NCI-H2227 treated with DMSO at 0.1 percent for 48 hours (cell line): ENCODE data around the gene MEF2A.
A peak's percentile ranks its signal among the peaks of the same experiment; 100 is the strongest.
"Not testable (repeated sequence)": the region's sequence is repeated elsewhere in the genome, so short reads cannot be mapped to it uniquely, and the experiment has no call there.

ENCODE experiments used
- DNase-seq: peaks from one replicate; lab custom pipeline; 2025; lab: John Stamatoyannopoulos, UW

MEF2A gene

DNA sequence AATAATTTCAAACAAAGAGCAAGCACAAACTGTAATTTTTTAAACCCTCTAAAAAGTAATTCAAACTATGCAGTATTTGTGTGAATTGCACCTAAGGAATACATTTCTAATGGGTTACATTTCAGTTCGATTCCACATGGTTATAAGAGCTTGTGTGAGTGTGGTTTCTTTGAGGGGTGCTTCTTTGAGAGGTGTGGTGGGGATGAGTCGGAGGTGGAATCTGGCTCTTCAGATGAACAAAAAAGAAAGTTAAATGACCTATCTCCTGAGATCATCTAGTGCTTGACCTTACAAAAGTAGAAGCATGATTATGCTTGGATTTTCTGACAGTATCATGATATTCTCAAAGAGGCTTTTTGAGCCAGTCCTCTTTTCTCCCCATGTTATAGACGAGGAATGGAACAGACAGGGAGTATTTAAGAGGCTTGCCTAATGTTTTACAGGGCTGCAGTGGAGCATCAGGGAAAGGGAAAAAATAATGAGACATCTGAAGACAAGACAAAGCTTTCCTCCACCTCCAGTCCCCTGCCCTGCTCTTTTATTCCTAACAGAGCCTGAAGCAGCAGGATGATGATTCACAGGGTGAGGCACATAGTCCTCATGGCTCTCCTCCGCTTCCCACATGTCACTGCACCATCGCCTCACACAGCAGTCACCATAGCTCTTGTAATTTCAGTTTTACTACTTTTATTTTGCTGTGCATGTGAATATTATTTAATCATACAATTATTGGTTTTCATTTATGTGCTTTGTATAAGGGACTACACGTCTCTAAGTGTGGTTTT is 85.4 kb downstream of the MEF2A start:
- no peak for DNase-seq

DNA sequence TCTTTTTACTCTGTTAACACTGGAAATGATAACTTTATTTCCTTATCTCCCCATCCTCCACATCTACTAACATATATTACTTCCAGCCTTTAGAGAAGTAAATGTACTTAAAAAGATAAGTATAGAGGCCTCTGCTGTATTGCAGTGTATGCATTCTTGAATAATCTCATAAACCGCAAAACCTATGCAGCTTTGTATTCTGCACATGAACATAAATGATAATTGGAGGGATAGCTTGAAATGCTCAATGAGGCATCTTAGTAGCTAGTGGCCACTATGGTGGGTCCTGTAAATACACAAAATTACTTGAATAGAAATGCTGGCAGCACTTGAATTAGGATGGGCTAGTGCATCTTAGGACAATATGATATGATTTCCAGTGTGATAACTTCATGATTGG is 90.4 kb downstream of the MEF2A start:
- DNase-seq, result no peak

DNA sequence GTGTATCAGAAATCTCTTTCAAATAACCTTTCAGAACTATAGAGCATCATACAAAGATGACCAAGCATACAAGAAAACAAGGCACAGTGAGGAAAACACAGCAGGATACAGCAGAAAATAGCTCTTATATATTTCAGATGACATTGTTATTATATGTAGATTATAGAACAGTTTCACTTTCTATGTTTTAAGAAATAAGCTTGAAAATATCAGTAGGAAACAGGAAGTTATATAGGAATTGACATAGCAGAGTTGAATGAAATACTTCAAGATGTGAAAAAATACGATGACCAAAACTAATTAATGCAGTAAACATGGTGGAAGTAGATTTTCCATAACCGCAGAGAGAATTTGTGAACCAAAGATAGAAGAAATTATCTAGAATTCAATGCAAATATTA is 92.2 kb downstream of the MEF2A start:
- no peak for DNase-seq

DNA sequence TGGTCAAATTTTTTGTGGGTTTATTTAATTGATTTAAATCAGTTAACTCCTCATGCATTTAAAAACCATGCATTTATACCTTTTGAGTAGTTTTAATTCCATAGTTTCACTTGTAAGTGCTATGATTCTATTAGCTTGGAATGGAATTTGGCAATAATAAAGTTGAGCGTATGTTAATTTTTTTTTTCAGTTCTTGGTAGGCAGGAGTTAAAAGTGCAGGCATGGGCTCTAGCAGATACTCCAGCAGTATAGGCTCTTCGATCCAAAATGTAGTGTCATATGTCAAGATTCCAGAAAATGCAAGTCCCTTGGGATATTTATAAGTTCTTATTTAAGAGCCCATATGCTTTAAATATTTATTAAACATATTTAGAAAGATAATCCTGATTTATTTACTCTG is 97.1 kb downstream of the MEF2A start:
- no peak for DNase-seq

GRCh38 chr15:99666073-99666472 is 100.3 kb downstream of the MEF2A start:
- DNase-seq, result not testable (repeated sequence)

DNA sequence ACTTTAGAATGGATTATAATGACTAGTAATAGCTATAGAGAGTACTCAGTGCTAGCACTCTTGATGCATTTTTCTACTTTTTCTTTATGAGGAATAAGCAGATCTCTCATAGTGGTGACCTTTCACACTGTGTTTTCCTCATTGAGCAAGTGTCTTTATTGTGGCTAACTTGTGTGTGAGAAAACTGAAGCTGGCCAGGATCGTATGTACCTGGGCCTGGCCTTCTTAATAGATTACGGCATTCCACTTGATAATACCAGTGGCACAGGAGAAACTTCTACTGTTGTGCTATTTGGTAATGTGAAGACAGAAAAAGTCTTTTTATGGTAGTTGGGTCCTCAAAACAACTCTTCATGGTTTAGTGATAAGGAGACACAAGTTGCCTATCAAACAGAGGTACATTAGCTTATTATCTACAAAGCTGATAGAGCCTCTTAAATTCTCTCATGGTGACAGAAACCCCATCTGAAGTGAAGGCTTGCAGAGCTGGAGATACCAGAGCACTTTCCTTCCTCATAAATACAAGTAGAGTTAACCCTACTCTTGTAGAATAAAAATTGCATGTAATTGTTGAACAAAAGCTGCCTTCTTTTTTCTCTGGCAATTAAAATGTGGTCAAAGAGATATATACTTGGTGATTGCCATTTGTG is 102.9 kb downstream of the MEF2A start:
- DNase-seq, result no peak

DNA sequence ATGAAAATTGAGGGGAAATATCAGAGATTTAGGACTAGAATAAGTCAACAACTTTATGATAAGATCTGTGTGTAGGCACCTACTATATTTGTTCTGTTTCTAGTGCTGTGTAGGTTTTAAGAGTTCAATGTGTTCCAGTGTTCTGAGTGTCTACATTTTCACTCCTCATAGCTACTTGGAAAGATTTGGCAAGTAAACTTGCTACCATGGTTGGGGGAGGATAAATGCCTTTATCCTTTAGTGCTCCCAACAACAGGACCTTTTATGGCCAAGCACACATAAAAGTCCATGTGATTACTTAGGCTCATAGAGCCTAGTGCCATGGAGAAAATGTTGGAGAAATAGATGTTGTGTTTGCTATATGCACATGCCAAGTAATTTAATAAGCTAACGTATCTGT is 103.5 kb downstream of the MEF2A start:
- no peak for DNase-seq

GRCh38 chr15:99671926-99672635 is 106.3 kb downstream of the MEF2A start:
- DNase-seq, result no peak

GRCh38 chr15:99673111-99673510 is 107.3 kb downstream of the MEF2A start:
- DNase-seq, result no peak

GRCh38 chr15:99674279-99674678 is 108.5 kb downstream of the MEF2A start:
- no peak for DNase-seq

GRCh38 chr15:99677540-99678134 is 111.9 kb downstream of the MEF2A start:
- DNase-seq, result no peak

GRCh38 chr15:99680276-99680675 is 114.5 kb downstream of the MEF2A start:
- no peak for DNase-seq

DNA sequence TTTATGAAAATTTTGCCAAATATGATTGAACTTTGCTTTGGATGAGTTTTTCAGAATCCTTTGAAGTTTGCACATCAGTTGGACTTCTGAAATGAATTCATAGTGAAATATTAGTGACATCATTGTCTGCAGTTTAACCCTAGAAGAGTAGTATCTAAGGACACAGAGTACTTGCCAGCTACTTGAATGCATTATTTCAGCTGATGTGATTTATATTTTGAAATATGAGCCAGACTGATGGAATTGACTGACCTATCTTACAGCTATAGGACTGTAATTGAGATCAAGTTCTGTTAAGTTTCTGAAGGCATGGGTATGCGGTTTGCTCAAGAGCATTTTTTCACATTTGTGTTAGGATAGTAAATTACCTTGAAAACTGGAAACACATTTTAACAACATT is 116.2 kb downstream of the MEF2A start:
- no peak for DNase-seq

GRCh38 chr15:99682455-99682854 is 116.7 kb downstream of the MEF2A start:
- no peak for DNase-seq

DNA sequence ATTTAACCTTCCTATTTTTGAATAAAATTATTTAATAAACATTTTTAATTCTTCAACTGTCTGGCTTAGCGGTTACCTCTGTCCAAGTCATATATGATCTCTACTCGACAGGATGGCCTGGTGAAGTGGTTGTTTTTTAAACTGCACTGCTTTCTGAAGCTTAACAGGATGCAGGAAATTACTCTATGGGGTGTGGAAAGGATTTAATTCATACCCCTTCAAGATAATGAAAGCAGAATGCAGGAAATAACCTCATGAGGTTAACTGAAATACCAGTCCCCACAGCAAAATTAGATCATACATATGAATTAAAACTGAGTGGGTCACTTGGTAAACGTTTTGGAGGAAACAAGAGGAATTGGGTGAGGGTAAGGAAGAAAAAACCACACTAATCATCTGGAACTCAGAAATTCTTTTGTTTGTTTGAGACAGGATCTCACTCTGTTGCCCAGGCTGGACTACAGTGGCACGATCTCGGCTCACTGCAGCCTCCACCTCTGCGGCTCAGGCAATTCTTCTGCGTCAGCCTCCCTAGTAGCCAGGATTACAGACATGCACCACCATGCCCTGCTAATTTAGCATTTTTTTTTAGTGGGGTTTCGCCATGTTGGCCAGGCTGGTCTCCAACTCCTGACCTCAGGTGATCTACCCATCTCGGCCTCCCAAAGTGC is 117.4 kb downstream of the MEF2A start:
- DNase-seq, result no peak

DNA sequence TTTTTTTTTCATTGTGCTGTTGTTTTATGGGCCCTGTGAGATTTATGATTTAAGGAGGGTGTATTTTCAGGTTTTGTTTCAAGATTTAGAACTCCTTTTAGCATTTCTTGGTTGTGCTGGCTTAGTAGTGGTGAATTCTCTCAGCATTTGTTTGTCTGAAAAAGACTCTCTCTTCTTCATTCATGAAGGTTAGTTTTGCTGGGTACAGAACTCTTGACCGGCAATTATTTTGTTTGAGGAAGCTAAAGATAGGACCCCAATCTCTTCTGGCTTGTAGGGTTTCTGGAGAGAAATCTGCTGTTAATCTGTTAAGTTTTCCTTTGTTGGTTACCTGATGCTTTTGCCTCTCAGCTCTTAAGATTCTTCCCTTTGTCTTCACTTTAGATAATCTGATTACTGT is 120.5 kb downstream of the MEF2A start:
- DNase-seq, result no peak

DNA sequence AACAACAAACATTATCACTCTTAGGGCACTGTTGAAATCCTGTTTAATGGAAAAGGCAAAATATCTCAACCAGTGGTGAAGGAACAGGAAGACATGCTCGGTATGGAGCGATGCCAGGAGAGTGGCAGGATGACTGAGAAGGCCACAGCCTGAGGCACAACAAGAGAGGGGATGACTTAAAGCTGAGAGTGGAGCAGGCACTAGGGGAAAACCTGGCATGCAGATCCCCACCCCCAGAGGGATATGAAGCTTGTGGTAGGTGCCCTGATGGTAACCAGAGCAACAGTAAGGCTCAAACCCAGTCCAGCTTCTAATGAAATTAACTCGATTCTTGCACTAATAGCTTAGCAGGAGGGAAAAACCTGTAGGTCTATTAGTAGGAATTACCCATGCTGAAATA is 127.0 kb downstream of the MEF2A start:
- no peak for DNase-seq

GRCh38 chr15:99696096-99696495 is 130.3 kb downstream of the MEF2A start:
- DNase-seq, result no peak

- no peak for DNase-seq
Observed at GRCh38 chr15:99702895-99703602, 137.3 kb downstream of the MEF2A start.

DNA sequence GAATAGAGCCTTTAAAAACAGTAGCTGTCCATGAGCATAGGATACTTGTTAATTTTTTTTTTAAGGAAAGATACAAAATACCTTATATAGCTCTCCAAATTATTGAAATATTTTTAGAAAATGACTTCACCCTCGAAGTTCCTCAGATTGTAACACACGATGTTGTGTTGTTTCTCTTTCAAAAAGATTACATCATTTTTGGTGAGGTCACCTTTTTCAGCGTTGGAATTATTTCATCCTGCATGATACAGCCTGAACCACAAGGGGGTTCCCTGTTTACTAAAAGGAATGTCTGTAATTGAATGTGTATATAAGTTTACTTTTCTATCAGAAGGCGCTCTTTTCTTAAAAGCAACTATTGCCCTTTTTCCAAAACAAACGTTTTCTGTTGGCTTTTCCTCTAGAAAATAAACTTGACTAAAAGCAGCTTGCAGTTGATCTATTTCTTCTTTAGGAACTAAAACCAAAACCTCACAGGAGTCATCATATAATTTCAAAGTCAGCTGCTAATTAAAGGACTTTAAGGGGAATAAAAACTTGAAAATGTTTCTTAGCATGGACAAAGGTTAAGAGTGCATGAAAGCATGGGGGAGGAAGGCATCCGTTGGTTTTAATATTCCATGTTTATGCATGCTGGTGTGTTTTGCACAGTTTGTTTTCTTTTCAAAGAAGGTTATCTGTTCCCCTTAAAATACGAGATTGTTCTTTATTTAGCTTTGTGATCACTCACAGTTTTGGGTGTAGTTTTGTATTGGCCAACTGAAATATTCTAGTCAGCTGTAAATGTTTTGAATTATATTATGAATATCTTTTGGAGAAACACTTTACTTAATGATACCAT is 138.0 kb downstream of the MEF2A start:
- peak; percentile 12 for DNase-seq

DNA sequence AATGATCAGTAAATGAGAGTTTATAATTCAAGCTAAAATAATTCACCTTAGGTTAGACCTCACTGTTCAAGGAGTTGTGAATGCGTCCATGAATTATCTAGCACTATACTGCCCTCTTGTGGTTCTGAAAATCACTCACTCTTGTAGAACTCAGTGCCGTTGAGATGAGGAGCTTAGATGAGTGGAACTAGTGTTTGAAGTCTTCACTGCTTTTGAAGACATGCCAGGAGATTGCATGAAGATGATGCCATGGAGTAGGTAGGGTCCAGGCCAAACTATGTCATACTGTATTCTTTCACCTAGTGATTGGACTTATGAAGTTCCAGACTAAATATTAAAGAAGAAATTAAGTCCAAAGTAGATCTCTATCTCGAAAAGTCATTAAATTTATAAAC is 138.7 kb downstream of the MEF2A start:
- DNase-seq, result peak; percentile 67
